Endothelial cell of hepatic sinusoid (primary cell): Measurements from ENCODE around the gene UNC80.
"Not testable (repeated sequence)": the region's sequence is repeated elsewhere in the genome, so short reads cannot be mapped to it uniquely, and the experiment has no call there.

ENCODE experiments used
- in situ Hi-C: cut with HindIII; loops from 2 replicates; pipeline ENCODE4 v1.10.0; 2017; ENCODE audit warnings: low sequenced_read_pairs

Gene UNC80

GRCh38 chr2:209771474-209772289 lies at the start of gene UNC80:
TSS of gene UNC80 (plus strand) at chr2:209771832. CDS start at chr2:209772073, 241 bp downstream.
- in situ Hi-C loops: no loop called here

- in situ Hi-C loops: loop anchor here (5.0 kb wide), 1 partner anchor 36 kb away; no protein-coding TSS in a partner anchor
Measured at GRCh38 chr2:209726311-209726710, 45.3 kb upstream of the UNC80 start.

- in situ Hi-C loops: loop anchor here (5.0 kb wide), 1 partner anchor 35 kb away; no protein-coding TSS in a partner anchor
Measured at GRCh38 chr2:209727077-209727476, 44.6 kb upstream of the UNC80 start.

- in situ Hi-C loops: no loop called here
Measured at GRCh38 chr2:209734805-209735204, 36.8 kb upstream of the UNC80 start.

- in situ Hi-C loops: no loop called here
Measured at GRCh38 chr2:209741953-209742352, 29.7 kb upstream of the UNC80 start.

- in situ Hi-C loops: no loop called here
Measured at GRCh38 chr2:209753020-209753419, 18.6 kb upstream of the UNC80 start.

GRCh38 chr2:209757163-209757562 lies 14.5 kb upstream of the UNC80 start:
- in situ Hi-C loops: no loop called here

- in situ Hi-C loops: loop anchor here (5.0 kb wide), 2 partner anchors 34 to 71 kb away; no protein-coding TSS in a partner anchor
Measured at GRCh38 chr2:209761566-209761965, 10.1 kb upstream of the UNC80 start.

- in situ Hi-C loops: loop anchor here (5.0 kb wide), 2 partner anchors 35 to 70 kb away; no protein-coding TSS in a partner anchor
Measured at GRCh38 chr2:209762563-209762962, 9.1 kb upstream of the UNC80 start.

GRCh38 chr2:209763106-209763505 lies 8.5 kb upstream of the UNC80 start:
- in situ Hi-C loops: loop anchor here (5.0 kb wide), 2 partner anchors 36 to 69 kb away; no protein-coding TSS in a partner anchor

- in situ Hi-C loops: no loop called here
Measured at GRCh38 chr2:209766613-209767012, 5.0 kb upstream of the UNC80 start.

GRCh38 chr2:209767316-209767715 lies 4.3 kb upstream of the UNC80 start:
- in situ Hi-C loops: no loop called here

- in situ Hi-C loops: no loop called here
Measured at GRCh38 chr2:209768557-209768956, 3.1 kb upstream of the UNC80 start.

GRCh38 chr2:209772290-209772685 lies 656 bp downstream of the UNC80 start:
- in situ Hi-C loops: no loop called here

GRCh38 chr2:209773377-209773776 lies 1.7 kb downstream of the UNC80 start:
- in situ Hi-C loops: no loop called here

- in situ Hi-C loops: no loop called here
Measured at GRCh38 chr2:209787416-209787815, 15.8 kb downstream of the UNC80 start.

- in situ Hi-C loops: no loop called here
Measured at GRCh38 chr2:209788925-209789324, 17.3 kb downstream of the UNC80 start.

- in situ Hi-C loops: no loop called here
Measured at GRCh38 chr2:209790066-209790728, 18.6 kb downstream of the UNC80 start.

GRCh38 chr2:209791151-209791550 lies 19.5 kb downstream of the UNC80 start:
- in situ Hi-C loops: no loop called here

GRCh38 chr2:209795425-209795824 lies 23.8 kb downstream of the UNC80 start:
- in situ Hi-C loops: not testable (repeated sequence)

- in situ Hi-C loops: no loop called here
Measured at GRCh38 chr2:209805351-209805750, 33.7 kb downstream of the UNC80 start.

GRCh38 chr2:209806318-209806717 lies 34.7 kb downstream of the UNC80 start:
- in situ Hi-C loops: no loop called here
